ENCODE data around the gene OBSCN. TPM values are rescaled to one million over a fixed set of nuclear protein-coding genes. Genes with fewer than 3 reads are reported as not detected.

The OBSCN gene
- total RNA-seq, 1 donor from 2014 or later = 15.2 TPM

DNA sequence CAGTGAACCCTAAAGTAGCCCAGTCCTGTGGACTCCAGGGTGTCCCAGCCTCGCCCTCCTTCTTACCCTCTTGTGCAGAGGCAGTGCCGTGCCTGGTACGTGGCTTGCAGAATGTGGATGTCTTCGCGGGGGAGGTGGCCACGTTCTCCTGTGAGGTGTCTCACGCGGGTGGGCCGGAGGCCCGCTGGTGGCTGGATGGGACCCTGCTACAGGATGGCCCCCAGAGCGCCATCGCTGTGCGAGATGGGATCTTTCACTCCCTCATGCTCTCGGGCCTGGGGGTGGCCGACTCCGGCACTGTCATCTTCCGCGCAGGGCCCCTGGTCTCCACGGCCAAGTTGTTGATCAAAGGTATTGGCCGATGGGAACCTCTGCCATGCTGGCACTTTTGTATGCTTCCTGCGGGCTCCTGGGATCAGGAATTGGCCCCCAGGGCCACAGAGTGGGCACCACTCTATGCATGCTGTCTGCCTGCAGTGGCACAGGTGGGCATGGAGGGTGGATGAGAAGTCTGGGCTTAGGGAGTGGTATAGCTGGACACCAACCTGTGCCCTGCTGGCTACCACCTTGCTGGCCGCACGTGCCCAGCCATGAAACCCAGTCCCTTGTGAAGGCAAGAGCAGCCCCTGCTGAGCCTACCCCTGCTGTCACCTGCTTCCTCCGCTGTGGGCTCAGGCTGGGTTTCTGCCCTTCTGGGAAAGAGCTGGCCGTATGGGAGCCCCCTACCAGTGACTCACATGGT is 105.9 kb downstream of the OBSCN start:
- H3K27ac Mint-ChIP-seq (ENCODE audit: unreplicated experiment) = no peak overlapping the region
- H3K27me3 Mint-ChIP-seq (ENCODE audit: unreplicated experiment) = no peaks in the 10 kb centered on the region
- no peaks in the 10 kb centered on the region for H3K36me3 Mint-ChIP-seq (ENCODE audit: unreplicated experiment)
- peaks cover 4% of the 10 kb centered on the region for H3K9me3 Mint-ChIP-seq (ENCODE audit: unreplicated experiment)
- H3K4me1 Mint-ChIP-seq (ENCODE audit: unreplicated experiment) = no peaks in the 10 kb centered on the region
- DNase-seq (ENCODE audit: extremely low spot score, unreplicated experiment) = peak; percentile 82
- H3K4me3 Mint-ChIP-seq (ENCODE audit: unreplicated experiment) = no peak overlapping the region
- TF ChIP-seq, protein P1, sequence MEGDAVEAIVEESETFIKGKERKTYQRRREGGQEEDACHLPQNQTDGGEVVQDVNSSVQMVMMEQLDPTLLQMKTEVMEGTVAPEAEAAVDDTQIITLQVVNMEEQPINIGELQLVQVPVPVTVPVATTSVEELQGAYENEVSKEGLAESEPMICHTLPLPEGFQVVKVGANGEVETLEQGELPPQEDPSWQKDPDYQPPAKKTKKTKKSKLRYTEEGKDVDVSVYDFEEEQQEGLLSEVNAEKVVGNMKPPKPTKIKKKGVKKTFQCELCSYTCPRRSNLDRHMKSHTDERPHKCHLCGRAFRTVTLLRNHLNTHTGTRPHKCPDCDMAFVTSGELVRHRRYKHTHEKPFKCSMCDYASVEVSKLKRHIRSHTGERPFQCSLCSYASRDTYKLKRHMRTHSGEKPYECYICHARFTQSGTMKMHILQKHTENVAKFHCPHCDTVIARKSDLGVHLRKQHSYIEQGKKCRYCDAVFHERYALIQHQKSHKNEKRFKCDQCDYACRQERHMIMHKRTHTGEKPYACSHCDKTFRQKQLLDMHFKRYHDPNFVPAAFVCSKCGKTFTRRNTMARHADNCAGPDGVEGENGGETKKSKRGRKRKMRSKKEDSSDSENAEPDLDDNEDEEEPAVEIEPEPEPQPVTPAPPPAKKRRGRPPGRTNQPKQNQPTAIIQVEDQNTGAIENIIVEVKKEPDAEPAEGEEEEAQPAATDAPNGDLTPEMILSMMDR (IDR thresholded peaks at IDR 0.05) = no peak

DNA sequence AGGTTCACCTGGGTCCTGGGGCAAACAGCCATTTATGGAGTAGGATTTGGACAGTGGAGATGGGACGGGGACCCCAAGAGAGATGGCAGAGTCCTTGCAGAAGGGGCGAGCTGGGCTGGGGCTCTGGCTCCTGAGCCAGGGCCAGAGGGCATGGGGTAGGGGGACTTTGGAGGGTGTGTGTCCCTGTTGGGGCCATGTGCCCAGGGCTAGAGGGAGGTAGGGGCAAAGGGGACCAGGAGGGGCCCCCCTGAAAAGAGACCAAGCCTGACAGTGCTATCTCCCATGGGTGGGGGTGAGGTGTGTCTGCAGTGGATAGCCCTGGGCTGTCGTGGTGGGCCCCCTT is 106.4 kb downstream of the OBSCN start:
- Mint-ChIP-seq H3K36me3 (ENCODE audit: unreplicated experiment) (no peaks in the 10 kb centered on the region), H3K27me3 (ENCODE audit: unreplicated experiment) (no peaks in the 10 kb centered on the region), H3K9me3 (ENCODE audit: unreplicated experiment) (peaks cover 4% of the 10 kb centered on the region), H3K27ac (ENCODE audit: unreplicated experiment) (no peak overlapping the region), H3K4me3 (ENCODE audit: unreplicated experiment) (no peak overlapping the region), H3K4me1 (ENCODE audit: unreplicated experiment) (no peaks in the 10 kb centered on the region)
- DNase-seq (ENCODE audit: extremely low spot score, unreplicated experiment) = peak; percentile 82
- TF ChIP-seq, protein P1 (IDR thresholded peaks at IDR 0.05) = no peak

DNA sequence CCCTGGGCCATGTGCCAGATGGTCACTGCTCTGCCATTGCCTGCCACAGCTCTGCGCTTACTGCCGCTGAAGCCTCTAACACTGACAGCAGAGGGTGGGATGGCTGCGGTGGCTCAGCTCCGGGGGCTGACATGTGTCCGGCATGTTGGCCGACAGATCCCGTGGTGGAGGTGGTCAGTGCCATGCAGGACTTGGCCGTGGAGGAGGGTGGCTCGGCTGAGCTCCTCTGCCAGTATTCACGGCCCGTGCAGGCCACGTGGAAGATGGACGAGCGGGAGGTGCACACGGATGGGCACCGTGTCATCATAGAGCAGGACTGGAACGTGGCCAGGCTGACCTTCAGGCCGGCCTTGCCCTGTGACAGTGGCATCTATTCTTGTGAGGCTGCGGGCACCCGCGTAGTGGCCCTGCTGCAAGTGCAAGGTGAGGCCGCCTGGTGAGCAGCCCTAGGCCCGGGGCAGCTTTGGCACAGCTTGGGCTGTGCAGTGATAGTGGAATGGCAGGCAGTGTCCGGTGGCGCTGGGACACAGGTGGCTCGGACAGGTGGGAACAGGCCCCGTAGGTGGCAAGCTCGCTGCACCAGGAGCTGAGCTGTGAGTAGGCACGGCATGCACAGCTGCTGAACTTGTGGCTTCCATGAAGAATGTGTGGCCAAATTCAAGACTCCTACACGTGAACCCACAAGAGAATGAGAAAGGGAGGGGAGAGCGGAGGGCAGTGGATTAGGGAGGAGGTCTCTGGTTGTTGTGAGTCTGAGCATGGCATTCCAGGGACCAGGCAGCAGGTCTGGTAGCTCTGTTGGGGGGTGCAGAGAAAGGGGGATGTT is 107.0 kb downstream of the OBSCN start:
- H3K27me3 Mint-ChIP-seq (ENCODE audit: unreplicated experiment) = no peaks in the 10 kb centered on the region
- DNase-seq (ENCODE audit: extremely low spot score, unreplicated experiment) = peak; percentile 81
- H3K36me3 Mint-ChIP-seq (ENCODE audit: unreplicated experiment) = no peaks in the 10 kb centered on the region
- H3K27ac Mint-ChIP-seq (ENCODE audit: unreplicated experiment) = no peak overlapping the region
- peaks cover 4% of the 10 kb centered on the region for H3K9me3 Mint-ChIP-seq (ENCODE audit: unreplicated experiment)
- TF ChIP-seq, protein P1 (IDR thresholded peaks at IDR 0.05) = no peak
- H3K4me1 Mint-ChIP-seq (ENCODE audit: unreplicated experiment) = no peaks in the 10 kb centered on the region
- no peak overlapping the region for H3K4me3 Mint-ChIP-seq (ENCODE audit: unreplicated experiment)

DNA sequence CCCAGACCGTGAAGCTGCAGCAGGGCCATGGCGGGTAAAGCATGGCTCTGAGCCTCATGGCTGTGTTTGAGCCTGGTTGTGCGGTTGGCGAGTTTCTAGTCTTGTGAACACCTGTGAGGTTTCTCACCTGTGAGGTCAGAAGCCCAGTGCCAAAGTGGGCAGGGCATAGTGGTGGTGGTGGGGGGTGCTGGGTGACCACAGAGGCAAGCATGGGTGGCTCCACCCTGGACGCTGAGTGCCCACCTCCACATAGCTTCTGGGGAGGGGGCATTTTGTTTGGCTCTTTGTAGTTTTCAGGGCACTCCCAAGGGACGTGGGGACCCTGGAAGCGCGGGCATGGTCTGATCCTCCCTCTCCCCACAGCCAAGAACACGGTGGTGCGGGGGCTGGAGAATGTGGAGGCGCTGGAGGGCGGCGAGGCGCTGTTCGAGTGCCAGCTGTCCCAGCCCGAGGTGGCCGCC is 107.7 kb downstream of the OBSCN start:
- peak; percentile 67 for DNase-seq (ENCODE audit: extremely low spot score, unreplicated experiment)
- Mint-ChIP-seq H3K27ac (ENCODE audit: unreplicated experiment) (no peak overlapping the region), H3K9me3 (ENCODE audit: unreplicated experiment) (peaks cover 4% of the 10 kb centered on the region), H3K36me3 (ENCODE audit: unreplicated experiment) (no peaks in the 10 kb centered on the region), H3K4me1 (ENCODE audit: unreplicated experiment) (no peaks in the 10 kb centered on the region), H3K4me3 (ENCODE audit: unreplicated experiment) (no peak overlapping the region), H3K27me3 (ENCODE audit: unreplicated experiment) (no peaks in the 10 kb centered on the region)
- TF ChIP-seq, protein P1 (IDR thresholded peaks at IDR 0.05) = no peak

DNA sequence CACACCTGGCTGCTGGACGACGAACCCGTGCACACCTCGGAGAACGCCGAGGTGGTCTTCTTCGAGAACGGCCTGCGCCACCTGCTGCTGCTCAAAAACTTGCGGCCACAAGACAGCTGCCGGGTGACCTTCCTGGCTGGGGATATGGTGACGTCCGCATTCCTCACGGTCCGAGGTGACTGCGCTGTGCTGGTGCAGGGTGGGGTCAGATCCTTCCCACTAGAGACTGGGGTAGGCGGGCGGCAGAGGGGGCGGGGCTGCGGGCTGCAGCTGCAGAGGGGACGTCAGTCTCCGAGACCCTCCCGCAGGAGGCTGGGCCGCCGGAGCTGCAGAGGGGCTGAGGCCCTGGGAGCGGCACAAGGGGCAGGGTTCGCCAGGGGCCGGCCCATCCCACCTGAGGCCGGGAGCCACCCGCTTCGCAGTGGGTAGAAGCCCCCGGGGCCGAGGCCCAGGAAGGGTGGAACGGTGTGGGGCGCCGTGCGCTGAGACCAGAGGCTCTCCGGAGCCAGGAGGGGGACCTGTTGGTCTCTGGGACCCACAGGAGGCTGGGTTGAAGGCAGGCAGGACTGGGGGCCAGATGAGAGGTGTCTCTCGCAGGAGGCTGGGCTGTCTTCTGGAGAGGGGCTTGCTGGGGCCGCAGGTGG is 108.2 kb downstream of the OBSCN start:
- Mint-ChIP-seq H3K27me3 (ENCODE audit: unreplicated experiment) (no peaks in the 10 kb centered on the region), H3K27ac (ENCODE audit: unreplicated experiment) (no peak overlapping the region)

More for the DNA sequence above, 108.2 kb downstream of the OBSCN start:
- TF ChIP-seq, protein P1 (IDR thresholded peaks at IDR 0.05) = no peak
- Mint-ChIP-seq H3K4me1 (ENCODE audit: unreplicated experiment) (no peaks in the 10 kb centered on the region), H3K4me3 (ENCODE audit: unreplicated experiment) (no peak overlapping the region), H3K36me3 (ENCODE audit: unreplicated experiment) (no peaks in the 10 kb centered on the region), H3K9me3 (ENCODE audit: unreplicated experiment) (peaks cover 4% of the 10 kb centered on the region)
- DNase-seq (ENCODE audit: extremely low spot score, unreplicated experiment) = peak; percentile 85
